Measurements from ENCODE around the gene MSRB3.

MSRB3 gene

GRCh38 chr12:65362234-65363031 is 84.0 kb downstream of the MSRB3 start:
- peaks cover 5% of the 10 kb centered on the region for H3K36me3 ChIP-seq (ENCODE audit: insufficient read depth, low read length)
- no peak overlapping the region for H3K9ac ChIP-seq (ENCODE audit: low read depth, low read length)
- H3K4me2 ChIP-seq (ENCODE audit: low read length): no peak overlapping the region
- H3K27me3 ChIP-seq (ENCODE audit: control insufficient read depth, insufficient read depth, low read length): no peaks in the 10 kb centered on the region
- H3K4me1 ChIP-seq (ENCODE audit: control insufficient read depth, insufficient read depth, low read length): peaks cover 5% of the 10 kb centered on the region
- no peaks in the 10 kb centered on the region for H3K9me3 ChIP-seq (replicated peaks; ENCODE audit: low read length)
- H3K4me3 ChIP-seq (ENCODE audit: low read length): no peak overlapping the region

GRCh38 chr12:65364046-65364445 is 85.6 kb downstream of the MSRB3 start:
- Histone ChIP-seq H3K9me3 (replicated peaks; ENCODE audit: low read length) (no peaks in the 10 kb centered on the region), H3K36me3 (ENCODE audit: insufficient read depth, low read length) (peaks cover 5% of the 10 kb centered on the region), H3K27me3 (ENCODE audit: control insufficient read depth, insufficient read depth, low read length) (no peaks in the 10 kb centered on the region), H3K9ac (ENCODE audit: low read depth, low read length) (no peak overlapping the region), H3K4me3 (ENCODE audit: low read length) (no peak overlapping the region), H3K4me1 (ENCODE audit: control insufficient read depth, insufficient read depth, low read length) (peaks cover 5% of the 10 kb centered on the region), H3K4me2 (ENCODE audit: low read length) (no peak overlapping the region)

- H3K4me2 ChIP-seq (ENCODE audit: low read length): no peak overlapping the region
- no peaks in the 10 kb centered on the region for H3K36me3 ChIP-seq (ENCODE audit: insufficient read depth, low read length)
- no peak overlapping the region for H3K9ac ChIP-seq (ENCODE audit: low read depth, low read length)
- no peaks in the 10 kb centered on the region for H3K9me3 ChIP-seq (replicated peaks; ENCODE audit: low read length)
- H3K4me3 ChIP-seq (ENCODE audit: low read length): no peak overlapping the region
- peaks cover 5% of the 10 kb centered on the region for H3K4me1 ChIP-seq (ENCODE audit: control insufficient read depth, insufficient read depth, low read length)
- H3K27me3 ChIP-seq (ENCODE audit: control insufficient read depth, insufficient read depth, low read length): no peaks in the 10 kb centered on the region
These were observed 88.9 kb downstream of the MSRB3 start for GRCh38 chr12:65367396-65367795.

- Histone ChIP-seq H3K27me3 (ENCODE audit: control insufficient read depth, insufficient read depth, low read length) (no peaks in the 10 kb centered on the region), H3K4me1 (ENCODE audit: control insufficient read depth, insufficient read depth, low read length) (peaks cover 5% of the 10 kb centered on the region), H3K4me3 (ENCODE audit: low read length) (no peak overlapping the region), H3K36me3 (ENCODE audit: insufficient read depth, low read length) (no peaks in the 10 kb centered on the region), H3K9ac (ENCODE audit: low read depth, low read length) (no peak overlapping the region), H3K9me3 (replicated peaks; ENCODE audit: low read length) (no peaks in the 10 kb centered on the region), H3K4me2 (ENCODE audit: low read length) (no peak overlapping the region)
These were observed 89.6 kb downstream of the MSRB3 start for GRCh38 chr12:65368055-65368454.

GRCh38 chr12:65372574-65372973 is 94.1 kb downstream of the MSRB3 start:
- H3K4me1 ChIP-seq (ENCODE audit: control insufficient read depth, insufficient read depth, low read length): no peaks in the 10 kb centered on the region
- peaks cover under 1% of the 10 kb centered on the region for H3K36me3 ChIP-seq (ENCODE audit: insufficient read depth, low read length)
- no peak overlapping the region for H3K9ac ChIP-seq (ENCODE audit: low read depth, low read length)
- no peak overlapping the region for H3K4me3 ChIP-seq (ENCODE audit: low read length)
- H3K4me2 ChIP-seq (ENCODE audit: low read length): no peak overlapping the region
- H3K27me3 ChIP-seq (ENCODE audit: control insufficient read depth, insufficient read depth, low read length): no peaks in the 10 kb centered on the region
- H3K9me3 ChIP-seq (replicated peaks; ENCODE audit: low read length): no peaks in the 10 kb centered on the region

GRCh38 chr12:65384240-65384639 is 105.8 kb downstream of the MSRB3 start:
- Histone ChIP-seq H3K9me3 (replicated peaks; ENCODE audit: low read length) (no peaks in the 10 kb centered on the region), H3K9ac (ENCODE audit: low read depth, low read length) (no peak overlapping the region), H3K27me3 (ENCODE audit: control insufficient read depth, insufficient read depth, low read length) (no peaks in the 10 kb centered on the region), H3K4me1 (ENCODE audit: control insufficient read depth, insufficient read depth, low read length) (peaks cover 7% of the 10 kb centered on the region), H3K36me3 (ENCODE audit: insufficient read depth, low read length) (no peaks in the 10 kb centered on the region), H3K4me2 (ENCODE audit: low read length) (no peak overlapping the region), H3K4me3 (ENCODE audit: low read length) (no peak overlapping the region)

GRCh38 chr12:65387396-65387795 is 108.9 kb downstream of the MSRB3 start:
- Histone ChIP-seq H3K9ac (ENCODE audit: low read depth, low read length) (no peak overlapping the region), H3K4me1 (ENCODE audit: control insufficient read depth, insufficient read depth, low read length) (peaks cover 7% of the 10 kb centered on the region), H3K4me2 (ENCODE audit: low read length) (no peak overlapping the region), H3K9me3 (replicated peaks; ENCODE audit: low read length) (no peaks in the 10 kb centered on the region), H3K27me3 (ENCODE audit: control insufficient read depth, insufficient read depth, low read length) (no peaks in the 10 kb centered on the region), H3K36me3 (ENCODE audit: insufficient read depth, low read length) (peaks cover 5% of the 10 kb centered on the region), H3K4me3 (ENCODE audit: low read length) (no peak overlapping the region)

- peaks cover 8% of the 10 kb centered on the region for H3K36me3 ChIP-seq (ENCODE audit: insufficient read depth, low read length)
- no peaks in the 10 kb centered on the region for H3K27me3 ChIP-seq (ENCODE audit: control insufficient read depth, insufficient read depth, low read length)
- no peak overlapping the region for H3K4me3 ChIP-seq (ENCODE audit: low read length)
- H3K9ac ChIP-seq (ENCODE audit: low read depth, low read length): no peak overlapping the region
- H3K9me3 ChIP-seq (replicated peaks; ENCODE audit: low read length): no peaks in the 10 kb centered on the region
- H3K4me2 ChIP-seq (ENCODE audit: low read length): no peak overlapping the region
- peaks cover 7% of the 10 kb centered on the region for H3K4me1 ChIP-seq (ENCODE audit: control insufficient read depth, insufficient read depth, low read length)
These were observed 111.0 kb downstream of the MSRB3 start for GRCh38 chr12:65389436-65389835.

GRCh38 chr12:65391711-65392110 is 113.2 kb downstream of the MSRB3 start:
- peaks cover 8% of the 10 kb centered on the region for H3K36me3 ChIP-seq (ENCODE audit: insufficient read depth, low read length)

GRCh38 chr12:65392491-65392890 is 114.0 kb downstream of the MSRB3 start:
- peaks cover 3% of the 10 kb centered on the region for H3K9me3 ChIP-seq (replicated peaks; ENCODE audit: low read length)
- H3K4me2 ChIP-seq (ENCODE audit: low read length): no peak overlapping the region
- no peak overlapping the region for H3K4me3 ChIP-seq (ENCODE audit: low read length)
- no peaks in the 10 kb centered on the region for H3K27me3 ChIP-seq (ENCODE audit: control insufficient read depth, insufficient read depth, low read length)
- H3K9ac ChIP-seq (ENCODE audit: low read depth, low read length): no peak overlapping the region
- H3K36me3 ChIP-seq (ENCODE audit: insufficient read depth, low read length): peaks cover 8% of the 10 kb centered on the region
- no peaks in the 10 kb centered on the region for H3K4me1 ChIP-seq (ENCODE audit: control insufficient read depth, insufficient read depth, low read length)

More at GRCh38 chr12:65391711-65392110, 113.2 kb downstream of the MSRB3 start:
- Histone ChIP-seq H3K9me3 (replicated peaks; ENCODE audit: low read length) (peaks cover 3% of the 10 kb centered on the region), H3K4me2 (ENCODE audit: low read length) (no peak overlapping the region), H3K27me3 (ENCODE audit: control insufficient read depth, insufficient read depth, low read length) (no peaks in the 10 kb centered on the region), H3K4me1 (ENCODE audit: control insufficient read depth, insufficient read depth, low read length) (peaks cover 6% of the 10 kb centered on the region), H3K9ac (ENCODE audit: low read depth, low read length) (no peak overlapping the region), H3K4me3 (ENCODE audit: low read length) (no peak overlapping the region)

- peaks cover 3% of the 10 kb centered on the region for H3K36me3 ChIP-seq (ENCODE audit: insufficient read depth, low read length)
- H3K9me3 ChIP-seq (replicated peaks; ENCODE audit: low read length): no peaks in the 10 kb centered on the region
- no peaks in the 10 kb centered on the region for H3K27me3 ChIP-seq (ENCODE audit: control insufficient read depth, insufficient read depth, low read length)
- H3K4me1 ChIP-seq (ENCODE audit: control insufficient read depth, insufficient read depth, low read length): no peaks in the 10 kb centered on the region
- no peak overlapping the region for H3K4me3 ChIP-seq (ENCODE audit: low read length)
- no peak overlapping the region for H3K4me2 ChIP-seq (ENCODE audit: low read length)
- H3K9ac ChIP-seq (ENCODE audit: low read depth, low read length): no peak overlapping the region
These were observed 124.7 kb downstream of the MSRB3 start for GRCh38 chr12:65403188-65403587.
